ENCODE results near the gene PVALB. TPM values are rescaled to one million over a fixed set of nuclear protein-coding genes. Genes with fewer than 3 reads are reported as not detected.

Gene PVALB
- not detected for total RNA-seq

DNA sequence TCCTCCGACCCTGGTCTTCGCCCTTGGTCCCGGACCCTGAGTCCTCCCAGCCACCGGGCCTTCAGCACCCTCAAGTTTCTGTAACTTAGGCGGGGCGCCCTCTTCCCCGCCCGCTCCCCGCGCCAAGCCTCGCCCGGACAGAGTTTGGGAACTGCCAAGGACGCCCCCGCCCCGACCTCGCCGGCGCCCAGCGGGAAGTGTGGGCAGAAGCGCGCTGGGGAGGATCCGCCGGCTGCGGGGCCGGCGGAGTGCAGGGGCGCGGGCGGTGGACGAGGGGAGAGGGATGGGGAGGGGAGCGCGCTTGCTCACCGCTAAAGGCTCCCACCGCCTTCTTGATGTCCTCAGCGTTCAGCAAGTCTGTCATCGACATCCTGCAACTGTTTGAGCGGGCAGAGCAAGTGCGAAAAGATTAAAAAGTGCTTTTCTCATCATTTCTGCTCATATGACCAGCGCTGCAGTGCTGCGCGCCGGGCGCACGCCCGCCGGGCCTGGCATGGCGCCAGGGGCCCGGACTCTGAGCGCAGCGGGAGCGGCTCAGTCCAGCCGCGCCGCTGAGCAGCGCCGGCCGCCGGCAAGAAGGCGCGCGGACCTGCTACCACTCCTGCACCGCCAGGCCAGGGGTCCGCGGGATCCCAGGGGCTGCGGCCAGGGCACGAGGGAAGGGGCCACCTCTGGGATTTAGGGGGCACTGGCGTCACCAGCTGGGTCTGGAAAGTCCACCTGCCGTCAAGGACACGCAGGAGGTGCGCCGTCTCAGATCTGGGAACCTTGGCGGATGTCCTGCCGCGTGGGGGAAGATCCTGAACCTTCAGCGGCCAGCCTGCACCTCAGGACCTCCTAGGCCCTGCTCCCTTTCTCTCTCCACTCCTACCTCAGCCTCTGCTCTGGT is at the start of gene PVALB:
PVALB (minus strand) TSS at position 400 of the 889 bp plus-strand sequence; CDS start at position 370, 30 bp downstream.
- intact Hi-C loops (cut with DNase I) = no loop called here
- no peak for DNase-seq (ENCODE audit: low spot score)
- ATAC-seq = peak; percentile 51

DNA sequence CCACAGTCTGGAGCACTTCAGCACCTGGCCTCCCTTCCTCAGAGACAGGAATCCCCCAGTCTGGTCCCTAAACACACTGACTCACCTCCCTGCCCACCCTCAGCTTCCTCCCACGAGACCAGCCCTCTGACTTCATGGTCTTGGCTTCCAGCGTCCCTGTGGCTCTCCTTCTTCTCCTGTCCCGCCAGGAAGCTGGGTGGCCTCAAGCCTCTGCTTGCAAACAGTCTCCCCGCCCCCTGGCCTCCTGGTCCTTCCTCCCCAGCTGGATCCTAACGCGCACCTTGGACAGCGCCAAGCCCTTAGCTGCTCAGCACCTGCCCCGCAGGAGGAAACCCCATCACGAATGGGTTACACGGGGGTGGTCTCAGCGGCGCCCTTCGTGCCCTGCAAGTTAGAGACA is 48.5 kb upstream of the PVALB start:
- intact Hi-C loops (cut with DNase I) = loop anchor here (5.0 kb wide), 1 partner anchor 212 kb away; no protein-coding TSS in a partner anchor
- DNase-seq (ENCODE audit: low spot score) = no peak
- ATAC-seq = no peak

GRCh38 chr22:36864454-36865215 is 47.8 kb upstream of the PVALB start:
- intact Hi-C loops (cut with DNase I) = loop anchor here (5.0 kb wide), 1 partner anchor 213 kb away; no protein-coding TSS in a partner anchor
- ATAC-seq = no peak
- DNase-seq (ENCODE audit: low spot score) = no peak

GRCh38 chr22:36863979-36864378 is 47.1 kb upstream of the PVALB start:
- intact Hi-C loops (cut with DNase I) = no loop called here
- no peak for DNase-seq (ENCODE audit: low spot score)
- no peak for ATAC-seq

- DNase-seq (ENCODE audit: low spot score) (no peak), ATAC-seq (no peak)
- intact Hi-C loops (cut with DNase I) = no loop called here
Observed at GRCh38 chr22:36863281-36863680, 46.4 kb upstream of the PVALB start.

GRCh38 chr22:36862251-36863242 is 45.7 kb upstream of the PVALB start:
- DNase-seq (ENCODE audit: low spot score) (no peak), ATAC-seq (peak; percentile 80)
- intact Hi-C loops (cut with DNase I) = no loop called here

GRCh38 chr22:36860821-36861659 is 44.2 kb upstream of the PVALB start, which contains the start of gene NCF4:
Gene NCF4 (plus strand): TSS chr22:36861006. CDS start chr22:36861172, 166 bp downstream.
- DNase-seq (ENCODE audit: low spot score) (peak; percentile 77), ATAC-seq (peak; percentile 69)
- intact Hi-C loops (cut with DNase I) = no loop called here

GRCh38 chr22:36860438-36860820 is 43.6 kb upstream of the PVALB start:
- DNase-seq (ENCODE audit: low spot score) (no peak), ATAC-seq (no peak)
- intact Hi-C loops (cut with DNase I) = no loop called here

GRCh38 chr22:36860017-36860416 is 43.2 kb upstream of the PVALB start:
- intact Hi-C loops (cut with DNase I) = no loop called here
- DNase-seq (ENCODE audit: low spot score) (no peak), ATAC-seq (no peak)

DNA sequence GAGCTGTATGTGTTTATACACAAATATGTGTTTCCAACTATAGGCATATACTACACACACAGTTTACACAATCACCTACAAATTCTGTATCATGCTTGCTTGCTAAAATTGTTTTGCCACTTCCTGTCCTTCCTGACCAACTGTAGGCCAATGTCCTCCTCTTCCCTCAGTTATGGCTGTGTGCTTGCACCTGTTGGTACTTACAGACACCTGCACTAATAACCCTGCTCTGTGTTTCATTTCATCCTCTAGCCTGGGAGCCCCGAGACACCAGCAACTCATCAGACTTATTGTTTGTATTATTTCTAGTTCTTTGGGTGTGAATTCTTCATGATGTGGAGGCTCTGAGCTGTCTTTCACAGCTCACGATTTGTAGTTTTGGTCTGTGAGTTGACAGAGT is 42.1 kb upstream of the PVALB start:
- DNase-seq (ENCODE audit: low spot score) (no peak), ATAC-seq (no peak)
- intact Hi-C loops (cut with DNase I) = no loop called here

DNA sequence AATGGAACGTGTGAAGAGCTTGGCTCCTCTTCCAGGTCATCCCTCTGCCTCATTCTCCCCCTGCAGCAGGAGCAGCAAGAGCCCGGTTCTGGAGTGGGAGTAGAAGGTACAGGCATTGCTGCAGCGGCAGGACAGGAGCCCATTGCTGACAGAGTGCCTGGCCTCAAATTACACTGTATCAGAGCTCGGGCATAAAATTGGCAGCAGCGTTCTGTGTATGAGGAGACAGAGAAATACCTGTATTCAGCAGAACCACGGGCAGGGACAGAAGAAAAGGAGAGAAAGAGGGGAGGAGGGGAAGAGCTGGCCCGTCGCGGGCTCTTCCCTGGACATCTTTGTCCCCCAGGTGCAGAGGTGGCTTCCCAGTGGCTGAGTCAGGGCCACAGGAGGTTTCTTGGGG is 41.3 kb upstream of the PVALB start:
- intact Hi-C loops (cut with DNase I) = no loop called here
- DNase-seq (ENCODE audit: low spot score) (no peak), ATAC-seq (no peak)

DNA sequence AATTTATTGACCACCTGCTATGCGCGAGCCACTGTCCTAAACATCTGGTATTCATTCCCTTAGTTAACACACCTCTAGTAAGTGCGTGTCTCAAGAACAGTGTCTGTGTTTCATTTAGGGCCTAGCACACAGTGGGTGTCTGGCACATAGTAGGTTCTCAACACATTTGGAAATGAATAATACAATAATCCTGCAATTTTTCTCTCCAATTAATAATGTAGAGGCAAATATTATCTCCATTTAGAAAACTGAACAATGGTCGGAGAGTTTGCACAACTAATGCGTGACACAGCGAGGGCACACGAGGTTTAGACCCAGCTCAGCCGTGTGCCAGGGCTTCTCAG is 39.9 kb upstream of the PVALB start:
- ATAC-seq (no peak), DNase-seq (ENCODE audit: low spot score) (no peak)
- intact Hi-C loops (cut with DNase I) = no loop called here

- intact Hi-C loops (cut with DNase I) = no loop called here
- DNase-seq (ENCODE audit: low spot score) = peak; percentile 94
- ATAC-seq = peak; percentile 94
Observed at GRCh38 chr22:36856121-36856791, 39.4 kb upstream of the PVALB start.

- DNase-seq (ENCODE audit: low spot score) (no peak), ATAC-seq (no peak)
- intact Hi-C loops (cut with DNase I) = no loop called here
Observed at GRCh38 chr22:36855478-36855877, 38.6 kb upstream of the PVALB start.

- DNase-seq (ENCODE audit: low spot score) = peak; percentile 75
Observed at GRCh38 chr22:36853407-36854099, 36.7 kb upstream of the PVALB start.

GRCh38 chr22:36852056-36852973 is 35.5 kb upstream of the PVALB start:
- intact Hi-C loops (cut with DNase I) = no loop called here
- DNase-seq (ENCODE audit: low spot score) (no peak), ATAC-seq (no peak)

More at GRCh38 chr22:36853407-36854099, 36.7 kb upstream of the PVALB start:
- peak; percentile 34 for ATAC-seq
- intact Hi-C loops (cut with DNase I) = no loop called here

Measured in sciatic nerve (tissue), 2 donors.